Liver (tissue), 9 donors: ENCODE data around the gene NFIX. TPM values are rescaled to one million over a fixed set of nuclear protein-coding genes. Genes with fewer than 3 reads are reported as not detected.

ENCODE experiments used
- DNase-seq: peaks from one replicate; pipeline ENCODE4 v3.0.0-alpha.2; 2017; ENCODE audit warnings: low spot score
- H3K27ac ChIP-seq, 2 donors: one replicate each; pipeline ENCODE4 v1.7.0; 2013; ENCODE audit warnings: inconsistent platforms in 2 of 2, low read length in 2 of 2, control low read depth in 1 of 2, low read depth in 1 of 2, mild to moderate bottlenecking in 1 of 2
- H3K27me3 ChIP-seq, 4 donors: one replicate each; pipeline versions ENCODE4 v1.6.1 to v1.7.0; 2013; ENCODE audit warnings: low read length in 3 of 4, inconsistent platforms in 1 of 4, mild to moderate bottlenecking in 1 of 4, moderate library complexity in 1 of 4; ENCODE audit not compliant: control insufficient read depth in 4 of 4, insufficient read depth in 4 of 4
- H3K36me3 ChIP-seq, 4 donors: one replicate each; pipeline versions ENCODE4 v1.6.1 to v1.7.0; 2013; ENCODE audit warnings: low read length in 3 of 4, mild to moderate bottlenecking in 3 of 4, low read depth in 1 of 4, moderate library complexity in 1 of 4; ENCODE audit not compliant: control insufficient read depth in 4 of 4, insufficient read depth in 3 of 4
- H3K4me1 ChIP-seq, 4 donors: one replicate each; pipeline versions ENCODE4 v1.6.1 to v1.7.0; 2013; ENCODE audit warnings: low read length in 3 of 4, mild to moderate bottlenecking in 3 of 4, moderate library complexity in 1 of 4; ENCODE audit not compliant: control insufficient read depth in 4 of 4, insufficient read depth in 4 of 4
- H3K4me3 ChIP-seq, 3 donors: one replicate each; pipeline versions ENCODE4 v1.6.1 to v1.7.0; 2013; ENCODE audit warnings: low read length in 3 of 3, control low read depth in 1 of 3, low read depth in 1 of 3, mild to moderate bottlenecking in 1 of 3
- H3K9ac ChIP-seq, 2 donors: one replicate each; pipeline ENCODE4 v1.7.0; 2013; ENCODE audit warnings: low read length in 2 of 2, mild to moderate bottlenecking in 2 of 2, moderate library complexity in 2 of 2, control low read depth in 1 of 2, low read depth in 1 of 2
- H3K9me3 ChIP-seq, 4 donors: one replicate each; pipeline versions ENCODE4 v1.6.1 to v1.7.0; 2013; ENCODE audit warnings: low read length in 3 of 4; ENCODE audit not compliant: control insufficient read depth in 4 of 4
- ATF3 ChIP-seq: IDR thresholded peaks from 2 replicates; pipeline ENCODE4 v1.6.1; 2016; ENCODE audit warnings: antibody characterized with exemption
- EGR1 ChIP-seq, 2 donors: IDR thresholded peaks; 2 replicates each; pipeline ENCODE4 v1.6.1; 2016 to 2018; ENCODE audit warnings: antibody characterized with exemption in 2 of 2, low read depth in 2 of 2
- FOXA1 ChIP-seq: IDR thresholded peaks from 2 replicates; pipeline ENCODE4 v1.6.1; 2016; ENCODE audit warnings: antibody characterized with exemption
- FOXA2 ChIP-seq: IDR thresholded peaks from 2 replicates; pipeline ENCODE4 v1.6.1; 2016; ENCODE audit warnings: antibody characterized with exemption
- GABPA ChIP-seq, 2 donors: IDR thresholded peaks in 1 of 2; conservative IDR thresholded peaks in 1 of 2; 2 replicates each; pipeline ENCODE4 v1.6.1; 2016; ENCODE audit warnings: antibody characterized with exemption in 2 of 2, mild to moderate bottlenecking in 1 of 2, moderate library complexity in 1 of 2
- HNF4A ChIP-seq, 2 donors: conservative IDR thresholded peaks; 2 replicates each; pipeline ENCODE4 v1.6.1; 2016; ENCODE audit warnings: antibody characterized with exemption in 2 of 2, mild to moderate bottlenecking in 2 of 2
- HNF4G ChIP-seq: IDR thresholded peaks from 2 replicates; pipeline ENCODE4 v1.6.1; 2016; ENCODE audit warnings: antibody characterized with exemption
- JUND ChIP-seq, 2 donors: IDR thresholded peaks; 2 replicates each; pipeline ENCODE4 v1.6.1; 2016; ENCODE audit warnings: antibody characterized with exemption in 2 of 2
- NR2F2 ChIP-seq: IDR thresholded peaks from 2 replicates; pipeline ENCODE4 v1.6.1; 2016; ENCODE audit warnings: antibody characterized with exemption
- RAD21 ChIP-seq, 2 donors: IDR thresholded peaks; 2 replicates each; pipeline ENCODE4 v1.6.1; 2016; ENCODE audit warnings: antibody characterized with exemption in 2 of 2, mild to moderate bottlenecking in 2 of 2
- RXRA ChIP-seq, 2 donors: IDR thresholded peaks; 2 replicates each; pipeline ENCODE4 v1.6.1; 2017 to 2018; ENCODE audit warnings: antibody characterized with exemption in 2 of 2, mild to moderate bottlenecking in 1 of 2
- SP1 ChIP-seq: IDR thresholded peaks from 2 replicates; pipeline ENCODE4 v1.6.1; 2018; ENCODE audit warnings: antibody characterized with exemption, mild to moderate bottlenecking
- TAF1 ChIP-seq: conservative IDR thresholded peaks from 2 replicates; pipeline ENCODE4 v1.6.1; 2016; ENCODE audit warnings: antibody characterized with exemption, mild to moderate bottlenecking
- YY1 ChIP-seq: IDR thresholded peaks from 2 replicates; pipeline ENCODE4 v1.6.1; 2016; ENCODE audit warnings: antibody characterized with exemption, mild to moderate bottlenecking
- WGBS: extraction: QIAGEN DNeasy Blood & Tissue Kit; methylation state at CpG from one replicate; pipeline ENCODE4 v1.1.7; 2013; 5-methylcytosine and 5-hydroxymethylcytosine counted together
- polyA plus RNA-seq, 2 donors: library from polyadenylated mRNA; stranded (reverse) in 1 of 2; unstranded in 1 of 2; fragments of 200-250 nt in 1 of 2; fragments of >200 nt in 1 of 2; fragmentation: Nextera tagmentation in 1 of 2; extraction: Ambion mirVana in 1 of 2; gene quantifications; one replicate each; pipeline versions ENCODE4 v1.2.1 to v1.2.3, GENCODE V29; 2013 to 2015
- total RNA-seq, 2 donors: library from RNA; depleted of rRNA; stranded (reverse); fragments of >200 nt; gene quantifications; one replicate each; pipeline ENCODE4 v1.2.3, GENCODE V29; 2014
- TF ChIP-seq, protein P1 (sequence below): IDR thresholded peaks from 2 replicates; pipeline ENCODE4 v1.6.1; 2016; ENCODE audit warnings: antibody characterized with exemption, mild to moderate bottlenecking
- TF ChIP-seq, protein P2 (sequence below): IDR thresholded peaks from 2 replicates; pipeline ENCODE4 v1.6.1; 2016; ENCODE audit warnings: antibody characterized with exemption
- TF ChIP-seq, protein P3 (sequence below): fragments of 150-350 bp; IDR thresholded peaks from 2 replicates; pipeline ENCODE4 v1.5.1; 2017; ENCODE audit warnings: improper control_type of control experiment, low read depth, low read length; ENCODE audit not compliant: missing input control
- TF ChIP-seq, protein P4 (sequence below): IDR thresholded peaks from 2 replicates; pipeline ENCODE4 v1.6.1; 2016; ENCODE audit warnings: antibody characterized with exemption
- donor health status: healthy.
- donor health status: healthy.
- donor health status: healthy.
- donor health status: healthy.
- donor health status: healthy.

NFIX gene
- total and polyA plus RNA-seq, 4 donors, result 3.3 to 18.4 (median 12.6) TPM

- no peak overlapping the region for H3K27ac ChIP-seq
- H3K4me3 ChIP-seq, result peak overlapping the region in 1 of 3 donors; percentile 44
- H3K4me1 ChIP-seq, result peaks cover 0 to 15% (median 10%) of the 10 kb centered on the region in 4 donors
- WGBS, result 53% methylated on average over 8 of the region's 8 CpGs
- no peak for DNase-seq
- no peaks in the 10 kb centered on the region for H3K27me3 ChIP-seq
- TF ChIP-seq RAD21 (IDR thresholded peaks at IDR 0.05) (no peak), FOXA1 (no peak), FOXA2 (no peak), HNF4A (conservative IDR thresholded peaks at IDR 0.05) (no peak), EGR1 (IDR thresholded peaks at IDR 0.05; ENCODE audit: low read depth in 2 of 2) (no peak), GABPA (IDR thresholded peaks at IDR 0.05 in 1 of 2, conservative IDR thresholded peaks at IDR 0.05 in 1 of 2) (no peak), RXRA (IDR thresholded peaks at IDR 0.05) (no peak), JUND (IDR thresholded peaks at IDR 0.05) (no peak), ATF3 (no peak), TAF1 (no peak), SP1 (no peak), HNF4G (no peak), YY1 (no peak), NR2F2 (no peak)
- TF ChIP-seq, protein P1, sequence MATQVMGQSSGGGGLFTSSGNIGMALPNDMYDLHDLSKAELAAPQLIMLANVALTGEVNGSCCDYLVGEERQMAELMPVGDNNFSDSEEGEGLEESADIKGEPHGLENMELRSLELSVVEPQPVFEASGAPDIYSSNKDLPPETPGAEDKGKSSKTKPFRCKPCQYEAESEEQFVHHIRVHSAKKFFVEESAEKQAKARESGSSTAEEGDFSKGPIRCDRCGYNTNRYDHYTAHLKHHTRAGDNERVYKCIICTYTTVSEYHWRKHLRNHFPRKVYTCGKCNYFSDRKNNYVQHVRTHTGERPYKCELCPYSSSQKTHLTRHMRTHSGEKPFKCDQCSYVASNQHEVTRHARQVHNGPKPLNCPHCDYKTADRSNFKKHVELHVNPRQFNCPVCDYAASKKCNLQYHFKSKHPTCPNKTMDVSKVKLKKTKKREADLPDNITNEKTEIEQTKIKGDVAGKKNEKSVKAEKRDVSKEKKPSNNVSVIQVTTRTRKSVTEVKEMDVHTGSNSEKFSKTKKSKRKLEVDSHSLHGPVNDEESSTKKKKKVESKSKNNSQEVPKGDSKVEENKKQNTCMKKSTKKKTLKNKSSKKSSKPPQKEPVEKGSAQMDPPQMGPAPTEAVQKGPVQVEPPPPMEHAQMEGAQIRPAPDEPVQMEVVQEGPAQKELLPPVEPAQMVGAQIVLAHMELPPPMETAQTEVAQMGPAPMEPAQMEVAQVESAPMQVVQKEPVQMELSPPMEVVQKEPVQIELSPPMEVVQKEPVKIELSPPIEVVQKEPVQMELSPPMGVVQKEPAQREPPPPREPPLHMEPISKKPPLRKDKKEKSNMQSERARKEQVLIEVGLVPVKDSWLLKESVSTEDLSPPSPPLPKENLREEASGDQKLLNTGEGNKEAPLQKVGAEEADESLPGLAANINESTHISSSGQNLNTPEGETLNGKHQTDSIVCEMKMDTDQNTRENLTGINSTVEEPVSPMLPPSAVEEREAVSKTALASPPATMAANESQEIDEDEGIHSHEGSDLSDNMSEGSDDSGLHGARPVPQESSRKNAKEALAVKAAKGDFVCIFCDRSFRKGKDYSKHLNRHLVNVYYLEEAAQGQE, result no peak
- TF ChIP-seq, protein P2, sequence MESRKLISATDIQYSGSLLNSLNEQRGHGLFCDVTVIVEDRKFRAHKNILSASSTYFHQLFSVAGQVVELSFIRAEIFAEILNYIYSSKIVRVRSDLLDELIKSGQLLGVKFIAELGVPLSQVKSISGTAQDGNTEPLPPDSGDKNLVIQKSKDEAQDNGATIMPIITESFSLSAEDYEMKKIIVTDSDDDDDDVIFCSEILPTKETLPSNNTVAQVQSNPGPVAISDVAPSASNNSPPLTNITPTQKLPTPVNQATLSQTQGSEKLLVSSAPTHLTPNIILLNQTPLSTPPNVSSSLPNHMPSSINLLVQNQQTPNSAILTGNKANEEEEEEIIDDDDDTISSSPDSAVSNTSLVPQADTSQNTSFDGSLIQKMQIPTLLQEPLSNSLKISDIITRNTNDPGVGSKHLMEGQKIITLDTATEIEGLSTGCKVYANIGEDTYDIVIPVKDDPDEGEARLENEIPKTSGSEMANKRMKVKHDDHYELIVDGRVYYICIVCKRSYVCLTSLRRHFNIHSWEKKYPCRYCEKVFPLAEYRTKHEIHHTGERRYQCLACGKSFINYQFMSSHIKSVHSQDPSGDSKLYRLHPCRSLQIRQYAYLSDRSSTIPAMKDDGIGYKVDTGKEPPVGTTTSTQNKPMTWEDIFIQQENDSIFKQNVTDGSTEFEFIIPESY, result no peak
- TF ChIP-seq, protein P3, sequence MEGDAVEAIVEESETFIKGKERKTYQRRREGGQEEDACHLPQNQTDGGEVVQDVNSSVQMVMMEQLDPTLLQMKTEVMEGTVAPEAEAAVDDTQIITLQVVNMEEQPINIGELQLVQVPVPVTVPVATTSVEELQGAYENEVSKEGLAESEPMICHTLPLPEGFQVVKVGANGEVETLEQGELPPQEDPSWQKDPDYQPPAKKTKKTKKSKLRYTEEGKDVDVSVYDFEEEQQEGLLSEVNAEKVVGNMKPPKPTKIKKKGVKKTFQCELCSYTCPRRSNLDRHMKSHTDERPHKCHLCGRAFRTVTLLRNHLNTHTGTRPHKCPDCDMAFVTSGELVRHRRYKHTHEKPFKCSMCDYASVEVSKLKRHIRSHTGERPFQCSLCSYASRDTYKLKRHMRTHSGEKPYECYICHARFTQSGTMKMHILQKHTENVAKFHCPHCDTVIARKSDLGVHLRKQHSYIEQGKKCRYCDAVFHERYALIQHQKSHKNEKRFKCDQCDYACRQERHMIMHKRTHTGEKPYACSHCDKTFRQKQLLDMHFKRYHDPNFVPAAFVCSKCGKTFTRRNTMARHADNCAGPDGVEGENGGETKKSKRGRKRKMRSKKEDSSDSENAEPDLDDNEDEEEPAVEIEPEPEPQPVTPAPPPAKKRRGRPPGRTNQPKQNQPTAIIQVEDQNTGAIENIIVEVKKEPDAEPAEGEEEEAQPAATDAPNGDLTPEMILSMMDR, result no peak
- TF ChIP-seq, protein P4, sequence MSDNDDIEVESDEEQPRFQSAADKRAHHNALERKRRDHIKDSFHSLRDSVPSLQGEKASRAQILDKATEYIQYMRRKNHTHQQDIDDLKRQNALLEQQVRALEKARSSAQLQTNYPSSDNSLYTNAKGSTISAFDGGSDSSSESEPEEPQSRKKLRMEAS, result no peak
- H3K9me3 ChIP-seq, result no peaks in the 10 kb centered on the region
- H3K9ac ChIP-seq, result peak overlapping the region in 1 of 2 donors; percentile 84
- H3K36me3 ChIP-seq, result no peaks in the 10 kb centered on the region
Measured at GRCh38 chr19:12965812-12966135, 29.5 kb upstream of the NFIX start.
